HEK293 (cell line): ENCODE measurements around the gene LRRN1.

ENCODE experiments used
- CTCF ChIA-PET: fragments of 350-600 bp; formaldehyde crosslinking; extraction: SDS; loops from one replicate; lab custom pipeline; 2021; ENCODE audit warnings: antibody characterized with exemption; lab: Yijun Ruan, JAX
- POLR2A ChIA-PET: fragments of 300-600 bp; formaldehyde crosslinking; extraction: SDS; loops from one replicate; lab custom pipeline; 2020; ENCODE audit warnings: antibody characterized with exemption, inconsistent platforms; lab: Yijun Ruan, JAX
- H3K27ac ChIP-seq: fragments of 200-500 bp; sonication (Bioruptor generic); 2 replicates; pipeline ENCODE4 v1.5.1; 2014; ENCODE audit warnings: low read depth, low read length, control low read depth, inconsistent platforms; ENCODE audit errors: extremely low read depth
- H3K36me3 ChIP-seq, 2 experiments: fragments of 200-500 bp in 1 of 2; sonication (Bioruptor generic) in 1 of 2; 1 replicate in 1 of 2; 2 replicates in 1 of 2; pipeline ENCODE4 v1.5.1; 2014 to 2017; ENCODE audit warnings: inconsistent platforms in 2 of 2, low read length in 2 of 2; ENCODE audit not compliant: control insufficient read depth in 2 of 2, insufficient read depth in 1 of 2
- H3K4me1 ChIP-seq: fragments of 200-500 bp; sonication (Bioruptor generic); 2 replicates; pipeline ENCODE4 v1.5.1; 2014; ENCODE audit warnings: mild to moderate bottlenecking, low read length, inconsistent platforms; ENCODE audit not compliant: control insufficient read depth, insufficient read depth
- H3K4me3 ChIP-seq: 2 replicates; pipeline ENCODE4 v1.5.1; 2011; ENCODE audit warnings: low read depth, mild to moderate bottlenecking, control low read depth, low read length, moderate library complexity
- H3K9me3 ChIP-seq: fragments of 200-500 bp; sonication (Bioruptor generic); 2 replicates; pipeline ENCODE4 v1.5.1; 2014; ENCODE audit warnings: low read depth, low read length, inconsistent platforms; ENCODE audit not compliant: control insufficient read depth, insufficient read depth
- GLI4 ChIP-seq: fragments of 450-650 bp; formaldehyde crosslinking; IDR thresholded peaks from 2 replicates; pipeline ENCODE4 v1.5.1; 2016; ENCODE audit warnings: missing biosample characterization, missing genetic modification characterization
- SP3 ChIP-seq: fragments of 450-650 bp; formaldehyde crosslinking; IDR thresholded peaks from 2 replicates; pipeline ENCODE4 v1.5.1; 2016; ENCODE audit warnings: missing biosample characterization, missing genetic modification characterization
- ZBTB44 ChIP-seq: fragments of 450-650 bp; IDR thresholded peaks from 2 replicates; pipeline ENCODE4 v1.5.1; 2018; ENCODE audit warnings: missing biosample characterization, mild to moderate bottlenecking, missing genetic modification characterization
- ZEB2 ChIP-seq: fragments of 450-650 bp; formaldehyde crosslinking; IDR thresholded peaks from 2 replicates; pipeline ENCODE4 v1.5.1; 2016; ENCODE audit warnings: missing biosample characterization, missing genetic modification characterization
- ZIC2 ChIP-seq: fragments of 450-650 bp; formaldehyde crosslinking; IDR thresholded peaks from 2 replicates; pipeline ENCODE4 v1.5.1; 2016; ENCODE audit warnings: missing biosample characterization, missing genetic modification characterization
- ZNF132 ChIP-seq: fragments of 450-650 bp; formaldehyde crosslinking; IDR thresholded peaks from 2 replicates; pipeline ENCODE4 v1.5.1; 2017; ENCODE audit warnings: missing biosample characterization, missing genetic modification characterization, borderline replicate concordance
- ZNF221 ChIP-seq: fragments of 450-650 bp; formaldehyde crosslinking; IDR thresholded peaks from 2 replicates; pipeline ENCODE4 v1.5.1; 2017; ENCODE audit warnings: missing biosample characterization, missing genetic modification characterization, borderline replicate concordance
- ZNF266 ChIP-seq: fragments of 450-650 bp; formaldehyde crosslinking; IDR thresholded peaks from 2 replicates; pipeline ENCODE4 v1.5.1; 2016; ENCODE audit warnings: missing biosample characterization, missing genetic modification characterization, low read depth
- ZNF350 ChIP-seq: fragments of 450-650 bp; formaldehyde crosslinking; IDR thresholded peaks from 2 replicates; pipeline ENCODE4 v1.5.0; 2017; ENCODE audit warnings: missing biosample characterization, mild to moderate bottlenecking, missing genetic modification characterization
- ZNF544 ChIP-seq: fragments of 450-650 bp; formaldehyde crosslinking; IDR thresholded peaks from 2 replicates; pipeline ENCODE4 v1.5.0; 2017; ENCODE audit warnings: missing biosample characterization, missing genetic modification characterization
- ZNF561 ChIP-seq: fragments of 450-650 bp; IDR thresholded peaks from 2 replicates; pipeline ENCODE4 v1.5.1; 2018; ENCODE audit warnings: missing biosample characterization, missing genetic modification characterization, borderline replicate concordance
- ZNF571 ChIP-seq: fragments of 450-650 bp; formaldehyde crosslinking; IDR thresholded peaks from 2 replicates; pipeline ENCODE4 v1.5.0; 2017; ENCODE audit warnings: missing biosample characterization, missing genetic modification characterization
- ZNF585B ChIP-seq: fragments of 450-650 bp; formaldehyde crosslinking; IDR thresholded peaks from 2 replicates; pipeline ENCODE4 v1.5.1; 2016; ENCODE audit warnings: missing biosample characterization, missing genetic modification characterization
- ZNF596 ChIP-seq: fragments of 450-650 bp; IDR thresholded peaks from 2 replicates; pipeline ENCODE4 v1.5.0; 2018; ENCODE audit warnings: missing biosample characterization, mild to moderate bottlenecking, missing genetic modification characterization, moderate library complexity
- ZNF626 ChIP-seq: fragments of 450-650 bp; sonication (Bioruptor Pico); formaldehyde crosslinking; IDR thresholded peaks from 2 replicates; pipeline ENCODE4 v1.5.1; 2018; ENCODE audit warnings: missing biosample characterization, missing genetic modification characterization, inconsistent platforms
- ZNF785 ChIP-seq: fragments of 450-650 bp; formaldehyde crosslinking; IDR thresholded peaks from 2 replicates; pipeline ENCODE4 v1.5.1; 2016; ENCODE audit warnings: missing biosample characterization, missing genetic modification characterization
- ZNF830 ChIP-seq: fragments of 450-650 bp; IDR thresholded peaks from 2 replicates; pipeline ENCODE4 v1.5.0; 2018; ENCODE audit warnings: missing biosample characterization, missing genetic modification characterization, low read depth, mild to moderate bottlenecking, moderate library complexity
- ZNF837 ChIP-seq: fragments of 450-650 bp; formaldehyde crosslinking; IDR thresholded peaks from 2 replicates; pipeline ENCODE4 v1.5.1; 2016; ENCODE audit warnings: missing biosample characterization, missing genetic modification characterization
- TF ChIP-seq, protein P1 (sequence below): fragments of 450-650 bp; formaldehyde crosslinking; IDR thresholded peaks from 2 replicates; pipeline ENCODE4 v1.5.1; 2016; ENCODE audit warnings: missing biosample characterization, missing genetic modification characterization, low read depth
- TF ChIP-seq, protein P2 (sequence below): fragments of 450-650 bp; formaldehyde crosslinking; IDR thresholded peaks from 2 replicates; pipeline ENCODE4 v1.5.1; 2016; ENCODE audit warnings: missing biosample characterization, missing genetic modification characterization
- TF ChIP-seq, protein P3 (sequence below): fragments of 450-650 bp; formaldehyde crosslinking; IDR thresholded peaks from 2 replicates; pipeline ENCODE4 v1.5.1; 2016; ENCODE audit warnings: missing biosample characterization, missing genetic modification characterization
- TF ChIP-seq, protein P4 (sequence below): fragments of 450-650 bp; formaldehyde crosslinking; IDR thresholded peaks from 2 replicates; pipeline ENCODE4 v1.5.1; 2017; ENCODE audit warnings: missing biosample characterization, missing genetic modification characterization

The LRRN1 gene

GRCh38 chr3:3853544-3853943 lies 54.3 kb downstream of the LRRN1 start:
- Histone ChIP-seq H3K9me3 (no peaks in the 10 kb centered on the region), H3K4me1 (no peaks in the 10 kb centered on the region)
- TF ChIP-seq, protein P1, sequence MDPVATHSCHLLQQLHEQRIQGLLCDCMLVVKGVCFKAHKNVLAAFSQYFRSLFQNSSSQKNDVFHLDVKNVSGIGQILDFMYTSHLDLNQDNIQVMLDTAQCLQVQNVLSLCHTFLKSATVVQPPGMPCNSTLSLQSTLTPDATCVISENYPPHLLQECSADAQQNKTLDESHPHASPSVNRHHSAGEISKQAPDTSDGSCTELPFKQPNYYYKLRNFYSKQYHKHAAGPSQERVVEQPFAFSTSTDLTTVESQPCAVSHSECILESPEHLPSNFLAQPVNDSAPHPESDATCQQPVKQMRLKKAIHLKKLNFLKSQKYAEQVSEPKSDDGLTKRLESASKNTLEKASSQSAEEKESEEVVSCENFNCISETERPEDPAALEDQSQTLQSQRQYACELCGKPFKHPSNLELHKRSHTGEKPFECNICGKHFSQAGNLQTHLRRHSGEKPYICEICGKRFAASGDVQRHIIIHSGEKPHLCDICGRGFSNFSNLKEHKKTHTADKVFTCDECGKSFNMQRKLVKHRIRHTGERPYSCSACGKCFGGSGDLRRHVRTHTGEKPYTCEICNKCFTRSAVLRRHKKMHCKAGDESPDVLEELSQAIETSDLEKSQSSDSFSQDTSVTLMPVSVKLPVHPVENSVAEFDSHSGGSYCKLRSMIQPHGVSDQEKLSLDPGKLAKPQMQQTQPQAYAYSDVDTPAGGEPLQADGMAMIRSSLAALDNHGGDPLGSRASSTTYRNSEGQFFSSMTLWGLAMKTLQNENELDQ (tag by site-specific recombination), result no peak
- no peak for TF ChIP-seq ZEB2 (tag by site-specific recombination)
- TF ChIP-seq ZNF596 (tag by site-specific recombination), result no peak
- TF ChIP-seq ZBTB44 (tag by site-specific recombination), result no peak
- no peak for TF ChIP-seq ZNF221 (tag by site-specific recombination)
- no peak for TF ChIP-seq SP3 (tag by site-specific recombination)
- TF ChIP-seq, all 188 proteins: peak for 0
- CTCF ChIA-PET, result no interaction called here
- POLR2A ChIA-PET, result no interaction called here
- no peak overlapping the region for H3K4me3 ChIP-seq
- no peaks in the 10 kb centered on the region for H3K36me3 ChIP-seq
- H3K27ac ChIP-seq, result no peak overlapping the region

GRCh38 chr3:3855056-3855455 lies 55.8 kb downstream of the LRRN1 start:
- H3K27ac ChIP-seq, result no peak overlapping the region
- H3K36me3 ChIP-seq, result no peaks in the 10 kb centered on the region
- no peak overlapping the region for H3K4me3 ChIP-seq
- no peaks in the 10 kb centered on the region for H3K9me3 ChIP-seq
- TF ChIP-seq ZNF561 (tag by site-specific recombination) (no peak), ZNF571 (tag by site-specific recombination) (no peak), GLI4 (no peak), ZNF837 (tag by site-specific recombination) (no peak), ZNF626 (tag by site-specific recombination) (no peak), ZNF544 (tag by site-specific recombination) (no peak), ZNF132 (no peak), ZNF350 (tag by site-specific recombination) (no peak)
- TF ChIP-seq, protein P2, sequence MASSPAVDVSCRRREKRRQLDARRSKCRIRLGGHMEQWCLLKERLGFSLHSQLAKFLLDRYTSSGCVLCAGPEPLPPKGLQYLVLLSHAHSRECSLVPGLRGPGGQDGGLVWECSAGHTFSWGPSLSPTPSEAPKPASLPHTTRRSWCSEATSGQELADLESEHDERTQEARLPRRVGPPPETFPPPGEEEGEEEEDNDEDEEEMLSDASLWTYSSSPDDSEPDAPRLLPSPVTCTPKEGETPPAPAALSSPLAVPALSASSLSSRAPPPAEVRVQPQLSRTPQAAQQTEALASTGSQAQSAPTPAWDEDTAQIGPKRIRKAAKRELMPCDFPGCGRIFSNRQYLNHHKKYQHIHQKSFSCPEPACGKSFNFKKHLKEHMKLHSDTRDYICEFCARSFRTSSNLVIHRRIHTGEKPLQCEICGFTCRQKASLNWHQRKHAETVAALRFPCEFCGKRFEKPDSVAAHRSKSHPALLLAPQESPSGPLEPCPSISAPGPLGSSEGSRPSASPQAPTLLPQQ (tag by site-specific recombination), result no peak
- TF ChIP-seq, all 188 proteins: peak for 0
- no peaks in the 10 kb centered on the region for H3K4me1 ChIP-seq
- ChIA-PET CTCF (interaction anchor here (0.6 kb wide), 1 partner anchor 145 kb away, joined by 3 read pairs; no protein-coding TSS in a partner anchor), POLR2A (no interaction called here)

DNA sequence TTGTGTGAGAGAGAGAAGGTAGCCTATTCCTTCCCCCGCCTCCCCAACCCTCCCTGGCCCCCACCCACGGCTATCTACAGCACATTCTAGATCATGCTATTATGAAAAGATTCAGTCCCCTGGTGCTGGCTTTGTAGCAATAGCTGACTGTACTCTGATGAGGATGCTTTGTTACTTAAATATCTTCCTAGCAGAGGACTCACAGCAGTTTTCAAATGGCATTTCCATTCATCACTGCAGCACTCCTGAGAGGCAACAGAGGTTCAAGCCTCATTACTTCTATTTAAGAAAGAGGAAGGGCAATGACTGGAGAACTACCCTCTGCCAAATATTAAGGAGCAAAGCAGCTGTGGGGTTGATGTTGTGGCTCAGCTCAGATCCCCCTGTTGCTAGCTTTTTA lies 61.0 kb downstream of the LRRN1 start:
- Histone ChIP-seq H3K36me3 (no peaks in the 10 kb centered on the region), H3K9me3 (no peaks in the 10 kb centered on the region), H3K4me3 (no peak overlapping the region), H3K27ac (no peak overlapping the region), H3K4me1 (no peaks in the 10 kb centered on the region)
- CTCF ChIA-PET, result no interaction called here
- TF ChIP-seq ZNF785 (no peak), ZNF266 (tag by site-specific recombination) (no peak), ZNF830 (no peak), ZNF585B (no peak), ZIC2 (tag by site-specific recombination) (no peak)
- TF ChIP-seq, protein P3, sequence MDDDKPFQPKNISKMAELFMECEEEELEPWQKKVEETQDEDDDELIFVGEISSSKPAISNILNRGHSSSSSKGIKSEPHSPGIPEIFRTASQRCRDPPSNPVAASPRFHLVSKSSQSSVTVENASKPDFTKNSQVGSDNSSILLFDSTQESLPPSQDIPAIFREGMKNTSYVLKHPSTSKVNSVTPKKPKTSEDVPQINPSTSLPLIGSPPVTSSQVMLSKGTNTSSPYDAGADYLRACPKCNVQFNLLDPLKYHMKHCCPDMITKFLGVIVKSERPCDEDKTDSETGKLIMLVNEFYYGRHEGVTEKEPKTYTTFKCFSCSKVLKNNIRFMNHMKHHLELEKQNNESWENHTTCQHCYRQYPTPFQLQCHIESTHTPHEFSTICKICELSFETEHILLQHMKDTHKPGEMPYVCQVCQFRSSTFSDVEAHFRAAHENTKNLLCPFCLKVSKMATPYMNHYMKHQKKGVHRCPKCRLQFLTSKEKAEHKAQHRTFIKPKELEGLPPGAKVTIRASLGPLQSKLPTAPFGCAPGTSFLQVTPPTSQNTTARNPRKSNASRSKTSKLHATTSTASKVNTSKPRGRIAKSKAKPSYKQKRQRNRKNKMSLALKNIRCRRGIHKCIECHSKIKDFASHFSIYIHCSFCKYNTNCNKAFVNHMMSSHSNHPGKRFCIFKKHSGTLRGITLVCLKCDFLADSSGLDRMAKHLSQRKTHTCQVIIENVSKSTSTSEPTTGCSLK, result no peak
- TF ChIP-seq, protein P4, sequence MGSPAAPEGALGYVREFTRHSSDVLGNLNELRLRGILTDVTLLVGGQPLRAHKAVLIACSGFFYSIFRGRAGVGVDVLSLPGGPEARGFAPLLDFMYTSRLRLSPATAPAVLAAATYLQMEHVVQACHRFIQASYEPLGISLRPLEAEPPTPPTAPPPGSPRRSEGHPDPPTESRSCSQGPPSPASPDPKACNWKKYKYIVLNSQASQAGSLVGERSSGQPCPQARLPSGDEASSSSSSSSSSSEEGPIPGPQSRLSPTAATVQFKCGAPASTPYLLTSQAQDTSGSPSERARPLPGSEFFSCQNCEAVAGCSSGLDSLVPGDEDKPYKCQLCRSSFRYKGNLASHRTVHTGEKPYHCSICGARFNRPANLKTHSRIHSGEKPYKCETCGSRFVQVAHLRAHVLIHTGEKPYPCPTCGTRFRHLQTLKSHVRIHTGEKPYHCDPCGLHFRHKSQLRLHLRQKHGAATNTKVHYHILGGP (tag by site-specific recombination), result no peak
- POLR2A ChIA-PET, result no interaction called here
